KOPT-K1 (cell line): Measurements from ENCODE around the gene MECR.
"Not testable (repeated sequence)": the region's sequence is repeated elsewhere in the genome, so short reads cannot be mapped to it uniquely, and the experiment has no call there.

Source experiments
- H3K27ac ChIP-seq: fragments of 200-600 bp; sonication (generic); 2 replicates; pipeline ENCODE4 v1.5.1; 2016; ENCODE audit warnings: antibody characterized with exemption, mild to moderate bottlenecking, low read depth, low read length; ENCODE audit not compliant: poor library complexity, severe bottlenecking
- H3K36me3 ChIP-seq: fragments of 200-600 bp; sonication (generic); 2 replicates; pipeline ENCODE4 v1.5.1; 2017; ENCODE audit warnings: antibody characterized with exemption, mild to moderate bottlenecking, low read length, moderate library complexity; ENCODE audit not compliant: insufficient read depth
- H3K9me3 ChIP-seq: fragments of 200-600 bp; sonication (generic); 2 replicates; pipeline ENCODE4 v1.5.1; 2017; ENCODE audit warnings: antibody characterized with exemption, low read length, mild to moderate bottlenecking; ENCODE audit not compliant: insufficient read depth, poor library complexity, severe bottlenecking

The MECR gene

DNA sequence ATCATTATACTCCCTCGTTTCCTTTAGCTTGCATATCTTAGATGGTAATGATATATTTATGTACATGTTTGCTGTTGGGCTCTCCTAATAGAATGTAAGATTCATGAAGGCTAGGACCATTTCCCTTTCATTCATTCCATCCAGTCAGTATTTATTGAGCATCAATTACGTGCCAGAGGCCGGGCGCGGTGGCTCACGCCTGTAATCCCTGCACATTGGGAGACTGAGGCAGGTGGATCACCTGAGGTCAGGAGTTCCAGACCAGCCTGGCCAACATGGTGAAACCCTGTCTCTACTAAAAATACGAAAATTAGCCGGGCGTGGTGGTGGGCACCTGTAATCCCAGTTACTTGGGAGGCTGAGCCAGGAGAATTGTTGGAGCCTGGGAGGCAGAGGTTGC, 4.1 kb upstream of the MECR start:
- not testable (repeated sequence) for H3K36me3 ChIP-seq, H3K27ac ChIP-seq, H3K9me3 ChIP-seq

DNA sequence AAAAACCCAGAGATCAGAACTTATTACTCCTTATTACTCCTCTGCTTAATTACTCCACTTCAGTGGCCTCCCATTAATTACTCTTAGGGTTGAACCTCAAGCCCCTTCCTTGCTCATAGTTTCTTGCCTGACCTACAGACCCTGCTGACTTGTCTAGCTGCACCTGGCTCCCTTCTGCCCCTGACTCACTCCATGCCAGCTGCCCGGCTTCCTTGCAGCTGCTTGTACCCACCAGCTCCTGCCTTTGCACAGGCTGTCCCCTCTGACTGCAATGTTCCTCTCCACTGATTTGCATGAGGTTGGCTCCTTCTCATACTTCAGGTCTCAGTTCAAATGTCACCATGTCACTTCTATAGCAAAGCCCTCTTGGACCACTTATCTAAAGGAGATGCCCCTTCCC, 3.7 kb upstream of the MECR start:
- Histone ChIP-seq H3K27ac (no peak overlapping the region), H3K9me3 (no peaks in the 10 kb centered on the region), H3K36me3 (no peaks in the 10 kb centered on the region)

DNA sequence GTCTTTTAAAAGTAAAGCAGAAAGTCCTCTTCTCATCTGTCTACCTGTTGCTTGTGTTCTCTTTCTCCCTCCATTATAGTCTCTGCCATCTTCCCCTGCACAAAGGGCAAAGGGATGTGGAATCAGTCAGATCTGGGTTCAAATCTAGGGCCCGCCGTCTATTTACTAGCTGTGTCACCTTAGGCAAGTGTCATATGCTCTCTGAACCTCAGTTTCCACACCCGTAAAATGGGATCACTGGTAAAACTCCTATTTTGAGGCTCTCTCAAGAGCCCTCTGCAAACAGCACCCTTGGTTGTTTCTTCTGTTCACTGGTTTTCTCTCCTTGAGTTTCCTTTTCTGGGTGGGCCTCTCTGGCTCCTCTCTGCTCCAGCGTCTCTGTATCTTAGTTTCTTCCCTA, 3.0 kb upstream of the MECR start:
- no peaks in the 10 kb centered on the region for H3K36me3 ChIP-seq
- no peak overlapping the region for H3K27ac ChIP-seq
- H3K9me3 ChIP-seq, result no peaks in the 10 kb centered on the region

DNA sequence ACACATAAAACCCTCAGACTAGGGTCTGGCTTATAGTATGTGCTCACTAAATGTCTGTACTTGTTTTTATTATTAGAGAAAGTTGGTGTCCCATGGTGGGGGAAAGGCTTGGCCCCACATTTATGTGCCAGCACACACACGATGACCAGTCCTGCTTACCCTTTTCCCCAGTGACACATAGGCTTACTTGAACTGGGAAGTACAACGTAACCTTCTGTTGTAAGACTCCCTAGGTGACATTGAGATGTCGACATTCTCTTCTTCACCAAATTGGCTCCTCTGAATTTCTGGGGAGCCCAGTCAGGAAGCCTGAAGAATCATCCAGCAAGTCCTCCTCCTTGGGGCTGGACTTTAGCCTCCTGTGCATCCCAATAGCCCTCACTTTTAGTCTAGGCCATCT, 1.7 kb upstream of the MECR start:
- Histone ChIP-seq H3K9me3 (no peaks in the 10 kb centered on the region), H3K36me3 (no peaks in the 10 kb centered on the region), H3K27ac (no peak overlapping the region)

DNA sequence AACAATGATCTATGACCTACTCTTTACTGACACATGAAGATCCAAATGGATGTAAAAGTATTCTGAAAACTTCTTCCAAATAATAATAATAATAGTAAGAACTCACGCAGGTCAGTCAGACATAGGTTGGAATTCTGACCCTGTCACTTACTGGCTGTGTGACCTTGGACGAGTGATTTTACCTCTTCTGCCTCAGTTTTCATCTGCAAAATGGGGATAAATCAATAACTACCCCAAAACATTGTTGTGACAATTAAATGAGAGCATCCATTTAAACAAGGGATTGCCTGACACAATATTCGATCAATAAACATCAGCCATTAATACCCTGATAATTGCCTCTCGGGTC, 556 bp downstream of the MECR start:
- no peaks in the 10 kb centered on the region for H3K36me3 ChIP-seq
- H3K9me3 ChIP-seq, result no peaks in the 10 kb centered on the region
- H3K27ac ChIP-seq, result peak overlapping the region; percentile 60

DNA sequence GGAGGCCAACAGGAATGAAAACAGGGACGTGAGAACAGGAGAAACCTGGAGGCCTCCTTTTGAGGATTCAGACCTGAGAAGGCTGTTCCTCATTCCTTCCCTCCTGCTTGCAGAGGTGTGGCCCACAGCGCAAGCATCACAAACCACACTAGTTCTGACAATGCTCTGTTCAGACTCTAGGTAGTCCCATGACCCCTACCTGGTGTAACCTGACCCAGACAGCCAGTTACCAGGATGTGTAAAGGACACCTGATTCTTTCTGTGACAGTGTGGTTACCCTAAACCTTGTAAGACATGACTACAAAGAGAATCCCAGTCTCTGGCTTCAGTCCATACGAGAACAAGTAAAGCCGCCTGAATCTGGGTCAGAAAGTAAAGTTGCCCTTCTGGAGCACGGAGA, 3.2 kb downstream of the MECR start:
- no peaks in the 10 kb centered on the region for H3K9me3 ChIP-seq
- no peak overlapping the region for H3K27ac ChIP-seq
- 0 out of 2 replicates have a peak, but pooled peaks cover 4% of the 10 kb centered on the region for H3K36me3 ChIP-seq

DNA sequence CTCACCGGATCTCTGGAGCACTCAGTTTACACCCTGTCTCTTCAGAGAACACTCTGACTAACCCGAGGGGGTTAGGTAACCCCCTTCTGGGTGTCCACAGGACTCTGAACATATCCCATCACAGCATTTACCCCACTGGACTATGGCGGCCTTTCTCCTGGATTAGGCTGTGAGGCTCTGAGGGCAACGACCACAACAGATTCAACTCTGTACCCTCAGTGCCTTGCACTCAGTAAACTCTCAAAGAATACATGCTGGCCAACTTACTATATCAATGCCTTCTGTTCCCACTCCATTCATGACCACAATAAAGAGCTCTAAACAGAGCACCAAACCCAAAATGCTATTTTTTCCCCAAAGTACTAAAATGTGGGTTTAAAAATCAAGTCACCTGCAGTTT, 5.4 kb downstream of the MECR start:
- Histone ChIP-seq H3K9me3 (no peaks in the 10 kb centered on the region), H3K36me3 (peaks cover 10% of the 10 kb centered on the region; the same call in 1 of the 2 replicates), H3K27ac (no peak overlapping the region)

DNA sequence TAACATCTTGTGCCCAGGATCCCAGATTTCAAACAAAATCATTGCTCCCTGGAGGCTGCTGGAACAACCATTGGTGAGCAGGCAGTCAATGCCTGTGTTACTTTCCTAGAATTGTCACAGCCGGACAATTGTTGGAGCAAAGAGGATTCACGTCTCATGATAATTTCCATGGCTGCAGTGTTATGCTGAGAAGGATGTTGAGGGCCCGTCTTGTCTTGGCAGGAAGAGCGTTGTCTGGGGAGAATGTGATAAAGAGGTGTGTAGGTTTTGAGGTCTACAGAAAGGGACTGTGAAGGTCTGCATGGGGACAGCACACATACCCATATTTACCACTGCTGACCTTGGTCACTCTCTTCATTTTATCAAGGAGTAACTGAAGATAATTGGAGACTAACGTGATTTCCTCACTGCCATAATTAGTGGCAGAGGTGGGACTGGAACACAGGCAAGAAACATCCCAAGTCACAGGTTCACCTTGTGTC, 6.3 kb downstream of the MECR start:
- Histone ChIP-seq H3K27ac (no peak overlapping the region), H3K36me3 (peaks cover 12% of the 10 kb centered on the region; the same call in 1 of the 2 replicates), H3K9me3 (no peaks in the 10 kb centered on the region)

DNA sequence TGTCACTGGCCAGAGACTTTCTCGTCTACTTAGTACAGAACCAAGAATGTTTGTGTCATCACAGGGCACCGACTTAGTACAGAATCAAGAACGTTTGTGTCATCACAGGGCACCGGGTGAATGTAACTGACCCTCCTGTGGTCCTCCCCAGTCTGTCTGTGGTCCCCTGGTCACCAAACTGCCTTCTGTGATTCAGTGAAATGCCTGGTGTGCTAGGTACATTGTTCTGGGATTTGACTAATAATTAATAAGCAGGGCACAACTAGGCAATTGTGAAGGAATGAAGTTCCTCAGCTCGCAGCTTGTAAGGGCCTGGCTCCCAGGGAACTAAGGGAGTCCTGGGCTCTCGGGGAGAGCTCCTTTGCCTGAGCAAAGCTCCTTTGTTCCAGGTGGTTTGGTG, 7.2 kb downstream of the MECR start:
- Histone ChIP-seq H3K36me3 (peaks cover 12% of the 10 kb centered on the region; the same call in 1 of the 2 replicates), H3K9me3 (no peaks in the 10 kb centered on the region), H3K27ac (no peak overlapping the region)

DNA sequence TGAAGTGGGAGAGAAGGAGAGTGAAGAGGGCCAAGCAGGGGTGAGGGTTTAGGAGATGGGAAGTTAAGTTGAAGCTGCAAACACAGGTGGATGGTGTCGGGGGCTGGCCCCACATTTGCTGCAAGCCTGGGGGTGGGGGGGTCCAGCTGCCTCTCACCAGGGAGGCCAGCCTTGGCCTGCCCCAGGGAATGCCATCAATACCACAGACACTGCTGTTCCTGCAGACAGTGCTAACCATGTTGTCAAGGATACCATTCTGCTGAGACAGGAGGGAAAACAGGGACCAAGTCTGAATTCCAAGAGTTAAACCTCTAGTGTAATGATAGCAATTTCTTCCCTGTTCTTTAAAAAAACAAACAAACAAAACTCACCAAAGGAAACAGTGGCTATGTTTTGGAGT, 8.0 kb downstream of the MECR start:
- H3K9me3 ChIP-seq, result no peaks in the 10 kb centered on the region
- peaks cover 17% of the 10 kb centered on the region; the same call in 1 of the 2 replicates for H3K36me3 ChIP-seq
- no peak overlapping the region for H3K27ac ChIP-seq

DNA sequence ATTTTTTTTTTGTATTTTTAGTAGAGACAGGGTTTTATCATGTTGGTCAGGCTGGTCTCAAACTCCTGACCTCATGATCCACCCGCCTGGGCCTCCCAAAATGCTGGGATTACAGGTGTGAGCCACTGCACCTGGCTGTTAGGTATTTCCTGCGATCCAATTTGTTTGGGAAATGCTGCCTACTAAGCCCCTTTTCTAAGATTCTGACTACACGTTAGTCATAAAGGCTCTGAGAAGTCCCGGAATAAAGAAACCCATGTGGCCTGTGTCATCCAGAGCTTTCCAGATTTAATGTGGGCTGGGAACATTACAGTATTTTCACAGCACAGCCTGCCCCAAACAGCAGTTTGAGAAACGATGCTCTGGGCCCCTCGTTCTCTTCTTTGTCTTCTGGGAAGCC, 8.5 kb downstream of the MECR start:
- peaks cover 19% of the 10 kb centered on the region; the same call in 1 of the 2 replicates for H3K36me3 ChIP-seq
- H3K27ac ChIP-seq, H3K9me3 ChIP-seq: not testable (repeated sequence)

DNA sequence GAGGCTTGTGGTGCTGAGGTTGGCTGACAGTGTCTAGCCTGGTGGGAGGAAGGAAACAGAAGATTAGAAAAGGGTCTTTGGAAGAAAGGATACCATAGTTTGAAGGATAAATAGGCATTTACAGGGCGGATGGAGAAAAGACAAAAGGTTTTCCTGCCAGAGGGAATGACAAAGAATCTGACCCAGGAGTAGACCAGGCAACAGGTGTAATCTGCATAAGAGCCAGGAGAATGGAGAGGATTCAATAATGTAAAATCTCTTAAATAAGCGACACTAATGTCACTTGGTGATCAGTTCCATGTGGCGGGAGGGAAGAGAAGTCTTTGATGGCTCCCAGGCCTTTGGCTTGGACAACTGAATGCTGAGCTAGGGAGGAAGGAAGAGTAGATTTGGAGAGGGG, 9.4 kb downstream of the MECR start:
- Histone ChIP-seq H3K36me3 (peaks cover 21% of the 10 kb centered on the region), H3K9me3 (no peaks in the 10 kb centered on the region), H3K27ac (no peak overlapping the region)

DNA sequence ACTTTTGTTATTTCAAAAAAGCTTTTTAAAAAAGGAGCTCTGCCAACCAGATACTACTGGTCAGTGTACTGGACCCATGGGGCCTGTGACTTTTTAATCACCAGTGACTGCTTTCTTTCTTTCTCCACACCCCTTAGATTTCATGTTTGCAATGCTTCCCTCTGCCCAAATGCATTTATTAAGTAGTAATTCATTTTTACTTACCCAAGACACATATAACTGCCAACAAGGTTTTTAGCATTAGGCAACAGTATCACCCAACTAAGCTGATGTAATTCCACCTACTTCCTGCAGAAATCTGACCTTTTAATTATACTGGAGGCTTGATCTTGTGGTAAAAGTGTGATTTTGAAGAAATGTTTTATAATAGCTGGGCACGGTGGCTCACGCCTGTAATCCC, 12.5 kb downstream of the MECR start:
- peaks cover 45% of the 10 kb centered on the region for H3K36me3 ChIP-seq
- H3K27ac ChIP-seq, result no peak overlapping the region
- H3K9me3 ChIP-seq, result no peaks in the 10 kb centered on the region

DNA sequence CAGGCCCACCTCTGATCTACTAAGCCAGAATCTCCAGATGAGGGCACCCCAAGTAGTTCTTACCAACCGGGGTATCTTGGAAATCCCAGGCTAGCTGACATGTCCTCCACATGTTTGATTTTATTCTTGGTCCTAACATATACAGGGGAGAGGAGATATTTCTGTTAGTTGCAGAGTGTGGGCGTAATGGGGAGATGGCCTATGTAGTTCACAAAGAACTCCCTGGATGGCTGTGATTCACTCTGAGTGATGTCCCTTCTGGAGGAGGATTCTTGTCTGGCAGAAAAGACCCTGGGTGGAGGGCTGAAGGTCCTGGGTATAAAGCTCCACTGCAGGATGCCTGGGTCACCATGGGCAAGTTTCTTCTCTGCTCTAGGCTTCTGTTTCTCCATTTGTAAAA, 13.1 kb downstream of the MECR start:
- Histone ChIP-seq H3K36me3 (peaks cover 51% of the 10 kb centered on the region), H3K9me3 (no peaks in the 10 kb centered on the region), H3K27ac (no peak overlapping the region)

DNA sequence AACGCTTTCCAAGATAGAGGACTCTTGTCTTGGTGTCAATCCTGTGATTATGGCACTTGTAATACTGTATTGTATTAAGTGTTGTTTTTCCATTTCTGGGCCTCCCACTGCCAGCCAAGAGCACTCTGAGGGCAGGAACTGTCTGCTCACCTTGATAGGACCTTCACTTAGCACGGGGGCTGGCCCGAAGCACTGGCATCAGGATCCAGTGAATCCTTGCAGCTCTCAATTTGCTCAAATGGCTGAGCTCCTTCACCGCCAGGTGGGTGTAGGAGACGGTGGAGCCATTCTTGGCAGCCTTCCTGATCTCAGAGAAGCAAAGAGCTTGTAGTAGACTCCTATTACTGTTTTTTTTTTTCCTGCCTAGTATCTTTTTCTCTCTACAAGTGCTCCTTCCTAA, 17.7 kb downstream of the MECR start:
- H3K9me3 ChIP-seq, result no peaks in the 10 kb centered on the region
- H3K36me3 ChIP-seq, result peaks cover 71% of the 10 kb centered on the region
- H3K27ac ChIP-seq, result no peak overlapping the region

DNA sequence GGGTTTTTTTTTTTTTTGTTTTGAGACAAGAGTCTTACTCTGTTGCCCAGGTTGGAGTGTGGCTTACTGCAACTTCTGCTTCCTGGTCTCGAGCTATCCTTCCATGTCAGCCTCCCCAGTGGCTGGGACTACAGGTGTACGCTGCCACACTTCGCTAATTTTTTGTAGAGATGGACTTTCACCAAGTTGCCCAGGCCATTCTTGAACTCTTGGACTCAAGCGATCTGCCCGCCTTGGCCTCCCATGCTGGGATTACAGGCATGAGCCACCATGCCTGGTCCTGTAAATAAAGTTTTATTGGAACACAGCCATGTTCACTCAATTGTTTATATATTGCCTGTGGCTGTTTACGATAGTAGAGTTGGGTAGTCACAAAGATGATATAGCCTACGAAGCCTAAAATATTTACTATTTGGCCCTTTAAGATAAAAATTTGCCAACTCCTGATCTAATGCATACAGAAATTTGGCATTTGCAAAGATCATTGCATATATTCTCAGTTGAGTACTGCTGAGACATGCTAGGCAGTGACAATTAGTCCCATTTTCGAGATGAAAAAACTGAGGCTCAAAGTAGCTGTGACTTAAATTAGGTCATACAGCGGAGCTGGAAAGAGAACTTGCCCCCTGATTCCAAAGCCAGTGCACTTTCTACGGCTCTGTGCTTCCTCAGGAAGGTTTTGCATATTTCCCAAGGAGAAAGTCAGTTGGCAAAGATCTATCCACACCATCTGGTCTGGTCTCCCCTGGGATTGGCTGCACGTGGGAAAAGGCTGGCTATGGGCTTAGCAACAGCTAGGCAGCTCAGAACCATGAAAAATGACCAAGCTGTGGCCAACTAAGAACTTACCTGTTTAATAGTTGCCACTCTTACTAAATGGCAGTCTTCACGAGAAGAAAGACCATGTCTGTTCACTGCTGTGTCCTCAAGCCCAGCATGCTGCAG, 19.4 kb downstream of the MECR start:
- Histone ChIP-seq H3K9me3 (no peaks in the 10 kb centered on the region), H3K36me3 (peaks cover 69% of the 10 kb centered on the region), H3K27ac (no peak overlapping the region)
